Activated naive CD4-positive, alpha-beta T cell treated with anti-CD3 and anti-CD28 coated beads, Interleukin-2, amount 50 U/mL, for 16 hours (primary cell): Measurements from ENCODE around the gene TOMM22.

Experiments used
- DNase-seq: peaks from one replicate; pipeline ENCODE4 v3.0.0-alpha.2; 2020

TOMM22 gene

GRCh38 chr22:38715852-38716251, 34.1 kb downstream of the TOMM22 start:
- no peak for DNase-seq

GRCh38 chr22:38716271-38716670, 34.5 kb downstream of the TOMM22 start:
- no peak for DNase-seq

GRCh38 chr22:38716826-38717225, 35.1 kb downstream of the TOMM22 start:
- no peak for DNase-seq

DNA sequence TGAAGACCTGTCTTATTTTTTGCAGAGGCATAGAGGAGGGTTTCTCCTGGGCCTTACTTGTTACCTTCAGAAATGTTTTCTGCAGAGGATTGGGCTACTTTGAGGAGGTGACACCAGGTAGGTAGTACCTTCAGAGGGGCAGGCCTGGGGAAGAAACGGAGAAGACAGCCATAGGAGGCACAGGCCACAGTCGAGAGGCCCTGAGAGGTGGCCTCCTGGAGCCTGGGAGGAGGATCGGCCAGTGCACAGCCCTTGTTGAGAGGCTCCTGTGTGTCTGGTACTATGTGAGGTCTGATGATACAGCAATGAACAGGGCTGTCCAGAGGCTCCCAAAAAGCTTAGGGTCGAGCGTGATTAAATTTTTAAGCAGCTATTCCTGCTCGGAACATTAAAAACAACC, 35.5 kb downstream of the TOMM22 start:
- no peak for DNase-seq

DNA sequence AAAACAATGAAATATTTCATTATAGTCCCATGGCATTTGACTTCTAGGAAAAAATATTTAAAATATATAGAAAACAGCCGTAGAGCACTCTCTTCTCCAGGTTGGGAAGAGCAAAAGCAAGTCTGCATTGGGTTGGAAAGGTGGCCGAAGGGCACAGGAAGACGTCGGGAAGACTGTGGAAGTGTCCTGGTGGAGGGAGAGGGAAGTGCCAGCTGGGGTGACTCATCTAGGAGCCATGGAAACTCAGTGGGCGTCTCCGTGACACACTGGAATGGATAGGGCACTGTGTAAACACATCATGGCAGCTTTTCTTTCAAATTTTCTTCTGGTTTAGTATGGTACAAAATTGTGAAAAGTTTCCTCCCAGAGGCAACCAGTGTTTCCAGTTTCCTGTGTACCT, 36.7 kb downstream of the TOMM22 start:
- DNase-seq, result no peak

GRCh38 chr22:38719196-38719595, 37.4 kb downstream of the TOMM22 start:
- DNase-seq, result no peak

DNA sequence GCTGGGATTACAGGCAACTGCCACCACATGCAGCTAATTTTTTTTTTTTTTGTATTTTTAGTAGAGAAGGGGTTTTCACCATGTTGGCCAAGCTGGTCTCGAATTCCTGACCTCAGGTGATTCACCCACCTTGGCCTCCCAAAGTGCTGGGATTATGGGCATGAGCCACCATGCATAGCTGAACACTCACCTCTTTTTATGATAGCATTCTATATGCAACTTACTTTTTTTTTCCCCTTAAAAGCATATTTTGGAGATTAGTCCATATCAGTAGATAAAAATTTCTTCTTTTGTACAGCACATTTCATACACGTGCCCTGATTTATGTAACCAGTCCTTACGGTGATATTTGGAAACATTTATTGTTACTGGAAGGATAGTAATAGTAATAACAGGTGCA, 38.6 kb downstream of the TOMM22 start:
- DNase-seq, result no peak

- DNase-seq, result no peak
Measured at GRCh38 chr22:38721551-38721950, 39.8 kb downstream of the TOMM22 start.

- no peak for DNase-seq
Measured at GRCh38 chr22:38724176-38724575, 42.4 kb downstream of the TOMM22 start.

- no peak for DNase-seq
Measured at GRCh38 chr22:38724926-38725571, 43.3 kb downstream of the TOMM22 start.

DNA sequence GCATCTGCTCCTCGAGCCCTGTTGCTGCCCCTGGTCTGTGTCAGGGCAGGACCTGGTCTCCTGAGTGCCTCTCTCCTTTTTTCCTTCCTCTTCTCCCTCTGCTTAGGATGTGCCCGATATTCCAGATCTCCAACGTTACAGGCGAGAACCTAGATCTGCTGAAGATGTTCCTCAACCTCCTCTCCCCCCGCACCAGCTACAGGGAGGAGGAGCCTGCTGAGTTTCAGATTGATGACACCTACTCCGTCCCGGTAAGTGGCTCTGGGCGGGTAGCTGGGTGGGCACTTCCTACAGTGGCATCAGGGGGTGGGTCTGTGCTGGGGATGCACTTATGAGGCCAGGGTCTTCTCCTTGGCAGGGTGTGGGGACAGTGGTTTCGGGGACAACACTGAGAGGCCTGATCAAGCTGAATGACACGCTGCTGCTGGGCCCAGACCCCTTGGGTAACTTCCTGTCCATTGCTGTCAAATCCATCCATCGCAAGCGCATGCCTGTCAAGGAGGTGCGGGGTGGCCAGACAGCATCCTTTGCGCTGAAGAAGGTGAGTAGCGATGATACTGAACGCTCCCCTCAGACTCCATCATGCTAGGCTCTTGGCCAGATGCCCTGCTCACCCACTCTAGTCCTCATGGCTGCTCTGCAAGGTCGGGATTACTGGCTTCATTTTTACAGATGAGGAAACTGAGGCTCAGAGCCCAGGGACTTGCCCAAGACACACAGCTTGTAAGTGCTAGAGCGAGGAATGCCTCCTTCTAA, 44.3 kb downstream of the TOMM22 start:
- no peak for DNase-seq

GRCh38 chr22:38727123-38727522, 45.4 kb downstream of the TOMM22 start:
- DNase-seq, result no peak

- DNase-seq, result no peak
Measured at GRCh38 chr22:38727530-38728451, 46.0 kb downstream of the TOMM22 start.

- no peak for DNase-seq
Measured at GRCh38 chr22:38728871-38729796, 47.4 kb downstream of the TOMM22 start.

DNA sequence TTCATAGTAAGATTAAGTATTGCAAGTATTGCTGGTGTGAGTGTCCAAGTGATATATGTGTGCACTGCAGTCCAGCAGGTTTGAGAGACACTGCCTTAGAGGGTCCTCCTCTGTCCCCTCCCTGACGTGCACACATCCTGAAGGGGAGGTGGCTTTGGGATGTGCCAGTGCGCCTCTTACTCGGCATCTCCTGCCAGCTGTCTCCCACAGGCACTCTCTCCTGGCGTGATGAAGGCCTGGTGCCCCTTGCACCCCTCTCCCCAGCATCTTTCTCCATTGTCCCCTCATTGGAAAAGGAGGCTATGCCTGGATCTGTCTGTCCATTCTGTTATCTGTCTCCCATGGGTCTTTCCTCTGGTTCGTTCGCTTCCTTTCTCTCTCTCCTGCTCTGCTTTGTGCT, 48.2 kb downstream of the TOMM22 start:
- no peak for DNase-seq

- DNase-seq, result no peak
Measured at GRCh38 chr22:38730411-38730871, 48.7 kb downstream of the TOMM22 start.

- no peak for DNase-seq
Measured at GRCh38 chr22:38731703-38732161, 50.0 kb downstream of the TOMM22 start.

DNA sequence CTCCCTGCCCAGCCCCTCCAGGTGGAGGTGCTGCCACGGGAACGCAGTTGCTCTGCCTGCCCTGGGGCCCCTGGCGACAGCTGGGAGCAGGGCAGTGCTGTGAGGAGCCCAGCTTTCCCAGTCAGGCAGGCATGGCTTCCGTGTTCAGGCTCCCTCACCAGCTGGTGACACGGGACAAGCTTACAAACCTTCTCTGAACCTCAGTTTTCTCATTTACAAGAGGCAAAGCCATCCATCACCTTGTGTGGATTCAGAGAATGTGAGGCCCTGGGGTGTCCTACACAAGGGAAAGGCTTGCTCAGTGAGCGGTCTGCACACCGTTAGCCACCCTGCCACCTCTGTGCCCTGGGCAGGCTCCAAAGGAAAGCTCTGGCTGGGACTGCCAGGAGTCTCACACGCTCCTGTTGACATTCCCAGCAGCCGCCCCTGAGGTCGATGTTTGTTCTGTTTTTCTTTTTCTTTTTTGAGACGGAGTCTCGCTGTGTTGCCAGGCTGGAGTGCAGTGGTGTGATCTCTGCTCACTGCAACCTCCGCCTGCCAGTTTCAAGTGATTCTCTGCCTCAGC, 50.6 kb downstream of the TOMM22 start:
- no peak for DNase-seq

DNA sequence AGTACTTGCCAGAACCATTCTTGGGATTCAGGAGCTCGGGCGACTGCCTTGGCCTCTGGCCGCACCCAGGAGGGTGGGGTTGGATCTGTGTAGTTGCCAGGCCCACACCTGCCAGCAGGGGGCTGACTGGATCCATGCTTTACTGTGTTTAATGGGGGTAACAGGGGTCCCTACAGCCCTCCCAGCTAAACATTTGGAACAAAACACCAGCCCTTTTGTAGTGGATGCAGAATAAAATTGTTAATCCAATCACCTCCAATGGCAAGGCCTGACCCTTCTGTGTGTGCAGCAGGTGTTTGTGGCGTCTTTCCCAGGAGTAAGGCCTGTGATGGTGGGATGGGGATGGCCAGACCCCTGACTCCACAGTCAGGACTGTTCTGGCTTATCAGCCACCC, 51.6 kb downstream of the TOMM22 start:
- DNase-seq, result peak; percentile 56

GRCh38 chr22:38733724-38734381, 52.1 kb downstream of the TOMM22 start:
- no peak for DNase-seq

- DNase-seq, result no peak
Measured at GRCh38 chr22:38734421-38735100, 52.8 kb downstream of the TOMM22 start.
